PC-3 (cell line): ENCODE results near the gene KLF11. TPM values are rescaled to one million over a fixed set of nuclear protein-coding genes. Genes with fewer than 3 reads are reported as not detected.
A peak's percentile ranks its signal among the peaks of the same experiment; 100 is the strongest.

Experiments
- ATAC-seq: fragments of 200-7000 bp; cut with Tn5 transposase; 2 replicates; pipeline ENCODE4 v1.9.1; 2020; ENCODE audit warnings: mild to moderate bottlenecking, moderate library complexity
- BruUV-seq: library from RNA; stranded (reverse); fragments of 400-500 nt; replicated peaks from 2 replicates; lab custom pipeline; 2021; lab: Mats Ljungman, UMichigan
- CTCF ChIA-PET: fragments of 300-600 bp; sonication (Branson Sonifier 250); formaldehyde crosslinking; loops from one replicate; lab custom pipeline; 2022; ENCODE audit warnings: antibody characterized with exemption; lab: Charles Lee
- POLR2A ChIA-PET: fragments of 300-600 bp; sonication (Branson Sonifier 250); formaldehyde crosslinking; loops from one replicate; lab custom pipeline; 2022; ENCODE audit warnings: antibody characterized with exemption; ENCODE audit not compliant: unreplicated experiment; lab: Charles Lee
- DNase-seq: peaks from one replicate; pipeline ENCODE4 v3.0.0-alpha.2; 2015
- H2AFZ ChIP-seq: fragments of 300-600 bp; sonication (generic); 2 replicates; pipeline ENCODE4 v1.6.0; 2016; ENCODE audit warnings: antibody characterized with exemption, low read length
- H3F3A ChIP-seq: fragments of 300-600 bp; sonication (generic); one replicate; pipeline ENCODE4 v1.6.0; 2017; ENCODE audit warnings: antibody characterized with exemption, low read length, control low read depth, mild to moderate bottlenecking; ENCODE audit not compliant: unreplicated experiment
- H3K27ac ChIP-seq: fragments of 300-600 bp; sonication (generic); 2 replicates; pipeline ENCODE4 v1.5.1; 2016; ENCODE audit warnings: mild to moderate bottlenecking, low read length
- H3K27me3 ChIP-seq: fragments of 300-600 bp; sonication (generic); 2 replicates; pipeline ENCODE4 v1.6.1; 2016; ENCODE audit warnings: low read length, mixed read lengths
- H3K36me3 ChIP-seq: fragments of 300-600 bp; sonication (generic); 2 replicates; pipeline ENCODE4 v1.6.1; 2016; ENCODE audit warnings: low read depth, mixed run types, low read length, mixed read lengths
- H3K4me1 ChIP-seq: fragments of 300-600 bp; sonication (generic); 2 replicates; pipeline ENCODE4 v1.5.1; 2016; ENCODE audit warnings: low read length; ENCODE audit not compliant: insufficient read depth
- H3K4me2 ChIP-seq: fragments of 300-600 bp; sonication (generic); 2 replicates; pipeline ENCODE4 v1.6.0; 2016; ENCODE audit warnings: low read length
- H3K4me3 ChIP-seq: fragments of 300-600 bp; sonication (generic); 2 replicates; pipeline ENCODE4 v1.5.1; 2016; ENCODE audit warnings: mild to moderate bottlenecking, low read length, mixed read lengths
- H3K79me2 ChIP-seq: fragments of 300-600 bp; sonication (generic); 2 replicates; pipeline ENCODE4 v1.6.1; 2017; ENCODE audit warnings: low read length, mixed read lengths
- H3K9ac ChIP-seq: fragments of 300-600 bp; sonication (generic); 2 replicates; pipeline ENCODE4 v1.6.0; 2016; ENCODE audit warnings: mild to moderate bottlenecking, low read length
- H3K9me2 ChIP-seq: fragments of 300-600 bp; sonication (generic); replicated peaks from 2 replicates; pipeline ENCODE4 v1.6.1; 2016; ENCODE audit warnings: mixed run types, low read length, mixed read lengths
- H3K9me3 ChIP-seq: fragments of 300-600 bp; sonication (generic); 2 replicates; pipeline ENCODE4 v1.6.1; 2016; ENCODE audit warnings: low read length, mixed read lengths
- H4K20me1 ChIP-seq: fragments of 300-600 bp; sonication (generic); 2 replicates; pipeline ENCODE4 v1.6.1; 2016; ENCODE audit warnings: low read length, mixed read lengths
- CTCF ChIP-seq: fragments of 300-600 bp; sonication (generic); conservative IDR thresholded peaks from 2 replicates; pipeline ENCODE4 v1.5.1; 2017; ENCODE audit warnings: antibody characterized with exemption, low read depth, mild to moderate bottlenecking, low read length
- EZH2 ChIP-seq: fragments of 300-600 bp; sonication (generic); IDR thresholded peaks from one replicate; pipeline ENCODE4 v1.6.1; 2017; ENCODE audit warnings: antibody characterized with exemption, mild to moderate bottlenecking, low read length; ENCODE audit not compliant: unreplicated experiment
- EZH2phosphoT487 ChIP-seq: fragments of 300-600 bp; sonication (generic); IDR thresholded peaks from 2 replicates; pipeline ENCODE4 v1.6.1; 2018; ENCODE audit warnings: mild to moderate bottlenecking, antibody characterized with exemption, low read length, borderline replicate concordance
- intact Hi-C: fragments of 100-400 bp; cut with micrococcal nuclease; formaldehyde crosslinking; loops from 2 replicates; pipeline ENCODE4 v1.9.0; 2023
- total RNA-seq: library from RNA; depleted of rRNA; stranded (reverse); fragments of >200 nt; gene quantifications from 2 replicates; pipeline ENCODE4 v1.2.3, GENCODE V29; 2014

Gene KLF11
- total RNA-seq, 1 experiment from 2014 or later: 13.4 TPM

GRCh38 chr2:10006236-10007161 is 36.9 kb upstream of the KLF11 start:
- Histone ChIP-seq H4K20me1 (no peaks in the 10 kb centered on the region), H3K9me3 (no peaks in the 10 kb centered on the region), H3K36me3 (0 out of 2 replicates have a peak, but pooled peaks cover 2% of the 10 kb centered on the region), H3K79me2 (no peaks in the 10 kb centered on the region), H3K4me2 (no peak overlapping the region), H3F3A (no peaks in the 10 kb centered on the region), H3K27me3 (no peaks in the 10 kb centered on the region), H3K27ac (no peak overlapping the region), H3K4me1 (peaks cover 9% of the 10 kb centered on the region; the same call in 1 of the 2 replicates), H3K9me2 (no peaks in the 10 kb centered on the region), H3K9ac (no peak overlapping the region), H2AFZ (no peak overlapping the region), H3K4me3 (no peak overlapping the region)
- TF ChIP-seq EZH2: no peak
- TF ChIP-seq EZH2phosphoT487: no peak
- TF ChIP-seq CTCF: no peak
- DNase-seq: peak; percentile 19
- intact Hi-C loops: no loop called here
- POLR2A ChIA-PET: no interaction called here
- CTCF ChIA-PET: no interaction called here
- peak; percentile 77 for ATAC-seq
- no TSS peak for BruUV-seq

DNA sequence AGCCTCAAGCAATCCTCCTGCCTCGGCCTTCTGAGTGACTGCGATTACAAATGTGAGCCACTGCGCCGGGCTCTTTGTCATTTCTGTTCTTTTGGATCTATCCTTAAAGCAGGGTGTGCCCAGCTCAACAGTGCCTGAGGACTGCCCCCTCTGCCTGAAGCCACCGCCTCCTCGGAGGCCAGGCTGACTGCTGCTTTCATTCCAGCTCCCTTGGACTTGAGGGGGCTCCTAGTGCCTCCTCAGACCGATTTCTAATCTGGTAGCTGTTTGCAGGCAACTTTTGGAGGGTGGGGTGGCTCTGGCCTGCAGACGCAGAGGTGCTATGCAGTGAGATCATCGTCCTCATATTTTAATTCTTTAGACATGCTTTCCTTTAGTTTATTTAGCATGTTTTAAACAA is 35.9 kb upstream of the KLF11 start:
- no peaks in the 10 kb centered on the region for H3K79me2 ChIP-seq
- no peak for TF ChIP-seq CTCF
- no peak for TF ChIP-seq EZH2phosphoT487
- no peak for TF ChIP-seq EZH2
- DNase-seq: no peak
- no peak overlapping the region for H3K4me2 ChIP-seq
- no TSS peak for BruUV-seq
- ATAC-seq: no peak
- no peaks in the 10 kb centered on the region for H3F3A ChIP-seq
- no peaks in the 10 kb centered on the region for H3K9me2 ChIP-seq
- peaks cover 9% of the 10 kb centered on the region; the same call in 1 of the 2 replicates for H3K4me1 ChIP-seq
- no peaks in the 10 kb centered on the region for H3K36me3 ChIP-seq
- no peak overlapping the region for H3K9ac ChIP-seq
- CTCF ChIA-PET: no interaction called here
- intact Hi-C loops: no loop called here
- no peaks in the 10 kb centered on the region for H3K27me3 ChIP-seq
- no peaks in the 10 kb centered on the region for H3K9me3 ChIP-seq
- no peak overlapping the region for H3K4me3 ChIP-seq
- H3K27ac ChIP-seq: no peak overlapping the region
- no peaks in the 10 kb centered on the region for H4K20me1 ChIP-seq
- H2AFZ ChIP-seq: no peak overlapping the region
- POLR2A ChIA-PET: no interaction called here
